HUDEP-2 (cell line): ENCODE measurements around the gene SELENBP1.
A peak's percentile ranks its signal among the peaks of the same experiment; 100 is the strongest.
"Not testable (repeated sequence)": the region's sequence is repeated elsewhere in the genome, so short reads cannot be mapped to it uniquely, and the experiment has no call there.

Experiments
- DNase-seq, 76 experiments: peaks; one replicate each; lab custom pipeline; 2025; ENCODE audit not compliant: unreplicated experiment in 76 of 76; lab: John Stamatoyannopoulos, UW

SELENBP1 gene

DNA sequence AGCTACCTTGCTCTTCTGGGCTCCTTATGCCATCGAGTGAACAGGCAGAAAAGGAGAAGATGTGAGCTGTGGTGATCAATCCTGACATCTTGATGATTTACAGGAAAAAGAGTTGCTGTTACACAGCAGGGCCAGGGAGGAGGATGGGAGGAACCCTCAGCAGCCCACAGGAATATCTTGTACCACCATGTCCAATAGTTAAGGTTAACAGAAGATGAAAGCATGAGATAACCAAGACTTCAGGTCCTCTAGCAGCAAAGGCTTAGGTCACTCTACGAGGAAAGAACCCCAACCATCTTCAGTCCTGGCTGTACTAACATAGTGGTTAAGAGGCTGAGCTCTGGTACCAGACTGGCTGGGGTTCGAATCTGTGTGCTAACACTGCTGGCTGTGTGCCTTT is 12.1 kb upstream of the SELENBP1 start:
- DNase-seq = peak in 12 of 76 experiments; percentile 7 to 39 (median 22)

DNA sequence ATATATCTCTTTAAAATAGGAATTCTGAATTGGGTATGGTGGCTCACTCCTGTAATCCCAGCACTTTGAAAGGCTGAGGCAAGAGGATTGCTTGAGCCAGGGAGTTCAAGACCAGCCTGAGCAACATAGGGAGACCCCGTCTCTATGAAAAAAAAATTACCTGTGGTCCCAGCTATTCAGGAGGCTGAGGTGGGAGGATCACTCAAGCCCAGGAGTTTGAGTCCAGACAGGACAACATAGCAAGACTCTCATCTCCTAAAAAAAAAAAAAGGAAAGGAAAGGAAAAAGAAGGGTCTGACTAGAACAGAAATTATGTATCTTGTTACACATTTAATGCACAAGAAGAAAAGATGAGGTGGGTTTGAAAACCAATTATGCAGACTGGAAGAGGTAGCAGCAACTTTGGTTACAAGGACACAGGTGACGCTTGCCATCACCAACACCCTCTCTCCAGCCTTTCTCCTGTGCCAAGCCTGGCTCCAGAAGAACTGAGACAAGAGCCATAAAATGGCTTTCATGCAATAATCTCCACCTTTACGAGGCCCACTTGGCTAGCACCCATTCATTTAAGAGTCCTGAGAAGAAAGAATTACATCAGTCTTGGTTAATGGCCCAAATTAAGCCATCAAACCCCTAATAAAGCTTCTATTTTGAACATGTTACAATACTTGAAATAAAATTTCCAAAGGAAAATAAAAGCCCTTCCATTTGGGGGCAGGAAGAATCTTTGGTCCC is 4.8 kb upstream of the SELENBP1 start:
- no peak for DNase-seq

DNA sequence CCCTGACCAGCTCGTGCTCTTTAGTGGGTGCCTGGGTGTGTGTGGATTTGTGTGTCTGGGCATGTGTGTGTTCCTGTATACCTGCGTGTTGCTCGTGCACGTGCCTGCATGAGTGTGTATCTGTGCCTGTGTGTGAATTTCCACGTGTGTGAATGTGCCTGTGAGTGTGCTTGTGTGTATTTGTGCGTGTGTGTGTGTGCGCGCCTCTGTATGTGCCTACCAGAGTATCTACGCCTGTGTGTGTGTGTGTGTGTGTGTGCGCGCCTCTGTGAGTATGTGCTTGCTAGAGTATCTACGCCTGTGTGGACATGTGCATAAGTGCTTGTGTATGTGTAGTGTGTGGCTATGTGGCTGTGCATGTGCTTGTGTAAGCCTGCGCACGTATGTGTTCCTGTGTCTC is 691 bp upstream of the SELENBP1 start:
- DNase-seq = no peak

DNA sequence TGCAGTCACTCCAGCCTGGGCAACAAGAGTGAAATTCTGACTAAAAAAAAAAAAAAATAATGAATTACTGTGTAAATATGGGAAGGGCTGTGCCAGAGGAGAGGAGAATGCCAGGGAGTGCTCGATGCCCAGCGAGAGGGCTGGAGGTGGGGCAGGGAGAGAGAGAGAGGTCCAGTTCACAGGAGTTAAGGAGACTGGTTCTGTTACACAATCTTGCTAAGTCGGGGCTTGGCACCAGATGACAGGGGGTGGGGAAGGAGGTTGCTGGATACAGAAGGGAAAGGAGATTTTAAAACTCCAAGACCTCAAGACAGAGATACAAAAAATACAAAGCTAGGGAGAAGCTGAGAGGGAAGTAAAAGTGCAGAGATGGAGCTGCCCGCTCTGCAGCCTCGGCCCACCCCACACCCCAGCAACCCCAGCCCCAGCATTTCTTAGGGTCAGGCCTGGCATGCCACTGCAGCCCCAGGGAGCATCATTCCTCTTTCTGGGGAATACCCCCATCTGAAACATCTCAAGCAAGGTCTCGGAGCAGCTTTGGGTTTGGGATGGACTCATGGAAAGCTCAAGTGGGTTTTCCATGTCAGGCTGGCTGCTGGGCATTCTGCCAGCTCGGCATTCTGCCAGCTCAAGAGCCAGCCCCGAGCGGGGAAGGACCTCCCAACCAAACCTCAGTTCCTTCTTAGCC is 991 bp downstream of the SELENBP1 start:
- peak in 53 of 76 experiments; percentile 6 to 71 (median 37) for DNase-seq

DNA sequence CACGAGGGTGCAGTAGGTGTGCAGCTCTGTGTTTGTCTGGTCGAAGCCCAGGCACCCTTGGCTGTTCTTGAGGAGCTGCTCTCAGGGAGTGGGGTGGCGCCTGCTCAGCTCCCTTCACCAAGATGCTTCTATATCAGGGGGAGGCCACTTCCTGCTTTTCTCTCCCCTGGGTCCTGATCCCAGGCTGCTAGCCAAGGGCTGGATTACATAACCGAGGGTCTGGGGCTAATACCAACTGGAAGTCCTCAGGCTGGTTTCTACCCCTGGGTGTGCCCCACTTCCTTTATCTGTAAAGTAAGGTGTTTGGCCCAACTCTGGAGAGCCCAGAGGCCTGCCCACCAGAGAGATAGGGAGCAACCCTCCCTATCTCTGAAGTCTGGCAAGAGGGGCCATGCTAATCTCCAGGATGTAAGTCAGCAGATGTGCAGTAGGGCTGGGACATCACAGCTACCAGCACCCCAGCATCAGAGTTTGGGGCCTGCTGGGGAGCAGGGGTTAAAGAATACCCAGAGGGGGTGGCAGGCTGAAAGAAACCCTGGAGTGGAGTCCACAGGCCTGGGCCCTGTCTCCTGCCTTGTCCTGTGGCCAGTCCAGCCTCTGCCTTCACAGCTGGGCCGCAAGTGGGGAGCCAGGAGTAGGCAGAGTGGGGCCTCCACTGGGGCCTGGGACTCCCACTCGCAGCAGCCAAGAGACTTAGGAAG is 2.1 kb downstream of the SELENBP1 start:
- peak in 75 of 76 experiments; percentile 35 to 97 (median 84) for DNase-seq

DNA sequence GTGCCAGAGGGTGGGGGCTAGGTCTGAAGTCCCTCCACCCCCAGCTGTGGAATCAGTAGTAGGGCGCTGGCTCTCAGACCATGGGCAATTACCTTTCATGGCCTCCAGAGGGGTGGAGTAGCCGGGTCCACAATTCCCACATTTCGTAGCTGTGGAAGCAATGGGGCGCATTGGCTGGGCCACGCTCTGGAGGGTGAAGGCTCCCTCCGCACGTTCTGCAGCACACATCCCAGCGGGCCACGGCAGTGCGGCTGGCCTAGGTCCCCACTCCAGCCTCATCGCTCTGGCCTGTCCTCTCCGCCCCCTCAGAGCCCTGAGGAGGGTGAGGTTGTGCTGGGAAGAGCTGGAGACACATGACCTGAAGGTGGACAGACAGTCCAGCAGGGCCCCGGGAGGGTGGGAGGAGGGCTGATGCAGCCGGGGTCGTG is 2.9 kb downstream of the SELENBP1 start:
- peak in 2 of 76 experiments; percentile 43 to 47 for DNase-seq

DNA sequence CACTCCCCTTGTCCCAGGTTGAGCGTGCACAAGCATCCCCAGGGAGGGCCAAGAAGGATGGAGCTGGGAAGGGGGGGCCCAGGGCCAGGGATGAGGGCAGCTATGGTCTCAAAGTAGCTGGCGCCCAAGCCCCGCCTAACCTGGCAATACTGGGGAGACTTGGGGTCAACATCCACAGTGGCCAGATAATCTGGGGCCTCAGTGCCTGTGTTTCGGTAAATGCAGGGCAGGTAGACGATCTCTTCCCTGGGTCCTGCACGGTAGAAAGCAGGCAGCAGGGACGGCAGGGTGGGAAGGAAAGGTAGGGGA is 3.2 kb downstream of the SELENBP1 start:
- no peak for DNase-seq

DNA sequence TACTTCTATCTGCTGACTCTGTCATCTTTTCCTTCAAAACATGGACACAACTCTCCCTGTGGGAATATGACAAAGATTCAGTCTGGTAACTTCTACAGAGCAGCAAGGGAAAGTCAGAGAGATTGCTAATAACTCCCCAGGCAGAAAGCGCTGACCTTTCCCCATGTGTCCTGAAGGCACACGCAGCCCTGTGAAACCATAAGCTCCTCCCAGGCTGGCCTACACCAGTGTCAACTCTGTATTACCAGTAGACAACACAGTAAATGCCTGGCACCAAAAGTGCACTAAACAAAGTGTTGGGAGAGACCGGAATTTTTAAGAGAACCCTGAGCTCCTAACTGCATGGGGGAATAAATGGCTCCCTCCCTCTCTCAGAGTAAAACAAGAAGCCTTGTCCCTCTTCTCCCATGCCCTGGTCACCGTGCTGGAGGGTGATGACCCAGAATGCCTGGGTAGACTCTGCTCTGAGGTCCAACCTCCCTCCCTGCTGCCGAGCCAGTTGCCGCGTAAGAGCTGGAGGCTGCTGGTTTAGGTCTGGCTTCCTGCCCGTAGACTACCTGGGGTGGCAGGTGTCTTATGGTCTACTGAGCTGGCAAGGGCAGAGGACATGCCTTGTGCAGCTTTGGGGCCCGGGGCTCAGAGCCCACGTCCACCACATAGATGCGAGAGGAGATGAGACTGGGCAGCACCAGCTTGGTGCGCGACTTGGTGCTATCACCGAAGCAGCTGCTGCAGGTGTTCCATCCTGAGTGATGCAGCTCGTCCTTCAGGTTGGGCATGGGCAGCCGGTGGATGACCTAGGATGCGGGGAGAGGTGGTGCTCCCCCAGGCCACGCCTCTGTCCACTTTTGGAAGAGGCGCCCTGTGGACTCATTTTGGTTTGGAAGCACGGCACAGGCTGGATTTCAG is 3.9 kb downstream of the SELENBP1 start:
- DNase-seq = no peak

DNA sequence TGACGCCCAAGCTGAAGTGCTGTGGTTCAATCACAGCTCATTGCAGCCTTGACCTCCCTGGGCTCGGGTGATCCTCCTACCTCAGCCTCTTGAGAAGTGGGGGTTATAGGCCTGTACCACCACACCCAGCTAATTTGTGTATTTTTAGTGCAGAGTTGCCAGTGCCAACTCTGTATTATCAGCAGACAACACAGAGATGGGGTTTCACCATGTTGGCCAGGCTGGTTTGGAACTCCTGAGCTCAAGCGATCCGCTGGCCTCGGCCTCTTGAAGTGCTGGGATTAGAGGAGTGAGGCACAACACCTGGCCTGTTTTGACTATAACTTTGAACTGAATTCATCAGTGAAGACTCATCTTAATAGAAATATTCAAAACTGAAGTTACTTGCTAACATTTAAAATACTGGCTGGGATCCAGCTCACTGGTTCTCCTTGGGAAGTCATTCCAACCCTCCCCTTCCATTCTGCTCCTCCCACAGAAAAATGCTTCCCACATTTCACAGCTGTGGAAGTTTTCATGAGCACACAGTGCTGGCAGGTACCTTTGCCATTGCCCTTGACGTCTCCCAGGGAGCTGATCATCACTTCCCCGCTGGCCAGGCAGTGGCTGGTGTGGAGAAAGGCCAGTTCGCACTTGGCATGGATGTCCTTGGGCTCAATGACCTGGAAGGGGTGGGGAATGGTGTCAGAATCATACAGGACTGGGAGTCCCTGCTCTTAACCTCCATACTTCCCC is 4.7 kb downstream of the SELENBP1 start:
- peak in 38 of 76 experiments; percentile 5 to 63 (median 24) for DNase-seq

DNA sequence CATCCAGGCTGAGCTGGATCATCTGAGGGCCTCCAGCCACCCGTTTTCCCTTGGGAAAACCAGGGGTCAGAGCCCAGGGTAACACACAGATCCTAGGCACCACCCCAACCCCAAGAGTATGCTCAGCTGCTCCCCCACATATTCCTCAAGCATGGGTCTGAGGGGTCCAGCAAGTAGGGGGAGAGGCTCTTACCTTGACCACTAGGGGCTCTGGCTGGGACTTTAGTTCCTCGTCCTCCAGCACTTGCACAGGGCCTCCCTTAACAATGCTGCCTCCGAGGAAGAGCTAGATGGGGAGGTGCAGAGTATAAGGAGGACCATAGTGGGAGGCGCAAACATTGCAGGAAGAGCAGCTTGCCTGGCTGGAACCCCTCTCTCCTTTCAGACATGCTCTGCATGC is 7.5 kb downstream of the SELENBP1 start:
- no peak for DNase-seq

DNA sequence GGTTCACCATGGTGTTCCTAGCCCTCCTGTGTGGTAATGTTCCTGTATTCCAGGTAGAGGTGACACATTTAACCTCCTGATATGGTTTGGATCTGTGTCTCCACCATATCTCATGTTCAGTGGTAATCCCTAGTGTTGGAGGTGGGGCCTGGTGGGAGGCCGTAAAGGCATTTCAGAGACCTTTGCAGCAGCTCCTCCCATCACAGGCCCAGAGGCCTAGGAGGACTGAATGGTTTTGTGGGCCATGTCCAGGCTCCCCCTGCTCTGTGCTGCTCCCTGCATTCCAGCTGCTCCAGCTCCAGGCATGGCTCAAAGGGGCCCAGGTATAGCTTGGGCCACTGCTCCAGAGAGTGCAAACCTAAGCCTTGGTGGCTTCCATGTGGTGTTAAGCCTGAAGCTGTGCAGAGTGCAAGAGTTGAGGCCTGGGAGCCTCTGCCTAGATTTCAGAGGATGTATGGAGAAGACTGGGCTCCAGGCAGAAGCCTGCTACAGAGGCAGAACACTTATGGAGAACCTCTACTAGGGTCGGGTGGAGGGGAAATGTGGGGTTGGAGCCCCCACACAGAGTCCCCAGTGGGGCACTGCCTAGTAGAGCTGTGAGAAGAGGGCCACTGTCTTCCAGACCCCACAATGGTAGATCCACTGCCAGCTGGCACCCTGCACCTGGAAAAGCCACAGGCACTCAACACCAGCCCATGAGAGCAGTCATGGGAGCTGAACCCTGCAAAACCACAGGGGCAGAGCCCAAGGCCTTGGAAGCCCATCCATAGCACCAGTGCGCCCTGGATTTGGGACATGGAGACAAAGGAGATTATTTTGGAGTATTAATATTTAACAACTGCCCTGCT is 10.0 kb downstream of the SELENBP1 start:
- no peak for DNase-seq

DNA sequence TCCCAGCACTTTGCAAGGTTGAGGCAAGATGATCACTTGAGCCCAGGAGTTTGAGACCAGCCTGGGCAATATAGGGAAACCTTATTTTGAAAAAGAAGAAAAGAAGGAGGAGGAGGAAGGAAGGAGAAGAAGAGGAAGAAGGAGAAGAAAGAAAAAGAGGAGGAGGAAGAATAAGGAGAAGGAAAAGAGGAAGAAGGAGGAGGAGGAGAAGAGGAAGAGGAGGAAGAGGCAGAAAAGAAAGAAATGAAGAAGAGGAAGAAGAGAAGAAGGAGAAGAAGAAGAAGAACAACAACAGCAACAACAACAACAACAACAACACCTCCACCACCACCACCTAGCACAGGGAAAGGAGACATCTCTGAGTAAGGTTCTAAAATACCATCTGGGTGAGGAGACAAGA is 10.6 kb downstream of the SELENBP1 start:
- DNase-seq = no peak

DNA sequence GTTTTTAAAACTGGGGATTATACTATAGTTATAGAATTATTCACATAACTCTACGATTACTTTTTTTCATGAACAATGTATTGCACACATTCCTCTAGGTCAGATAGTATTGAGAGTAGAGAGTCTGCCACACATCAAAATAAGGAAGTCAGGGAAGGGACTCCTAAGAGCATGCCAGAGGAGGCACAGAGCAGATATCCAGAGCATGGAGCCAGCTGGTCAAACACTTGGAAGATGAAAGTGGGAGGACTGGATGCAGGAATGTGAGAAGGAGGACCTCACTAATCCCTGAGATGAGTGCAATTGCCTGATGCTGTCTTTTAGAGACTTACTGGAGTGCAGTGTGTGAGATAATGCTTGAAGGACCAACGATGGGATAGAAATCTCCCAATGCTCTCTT is 15.8 kb downstream of the SELENBP1 start:
- no peak for DNase-seq

DNA sequence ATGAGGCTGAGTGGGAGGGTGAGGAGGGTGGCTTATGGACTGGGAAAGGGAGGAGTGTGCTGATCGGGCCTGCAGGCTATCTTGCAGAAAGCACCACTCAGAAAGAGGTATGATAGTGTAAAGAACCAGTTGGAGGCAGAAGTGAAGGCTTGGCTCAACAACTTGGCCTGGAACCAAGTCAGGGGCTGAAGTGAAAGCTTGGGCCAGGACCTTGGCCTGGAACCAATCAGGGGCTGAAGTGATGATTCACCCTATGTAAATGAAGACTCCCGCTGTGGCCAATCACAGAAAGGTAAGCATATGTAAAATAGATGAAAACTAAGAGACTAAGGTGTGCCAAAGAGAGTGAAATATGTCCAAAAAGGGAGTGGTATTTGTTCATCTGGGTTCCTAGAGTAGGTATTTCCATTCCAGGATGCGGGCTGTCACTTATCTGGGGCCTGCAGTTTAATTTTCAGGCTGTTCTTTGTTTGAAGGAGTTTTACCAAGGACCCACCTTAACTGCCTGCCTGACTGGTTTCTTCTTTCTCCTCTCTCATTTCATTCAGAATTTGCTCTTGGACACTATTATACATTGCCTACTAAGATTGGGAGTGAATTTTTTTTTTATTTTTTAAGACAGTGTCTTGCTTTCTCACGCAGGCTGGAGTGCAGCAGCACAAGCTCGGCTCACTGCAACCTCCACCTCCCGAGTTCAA is 20.3 kb downstream of the SELENBP1 start:
- peak in 34 of 76 experiments; percentile 6 to 70 (median 28) for DNase-seq

DNA sequence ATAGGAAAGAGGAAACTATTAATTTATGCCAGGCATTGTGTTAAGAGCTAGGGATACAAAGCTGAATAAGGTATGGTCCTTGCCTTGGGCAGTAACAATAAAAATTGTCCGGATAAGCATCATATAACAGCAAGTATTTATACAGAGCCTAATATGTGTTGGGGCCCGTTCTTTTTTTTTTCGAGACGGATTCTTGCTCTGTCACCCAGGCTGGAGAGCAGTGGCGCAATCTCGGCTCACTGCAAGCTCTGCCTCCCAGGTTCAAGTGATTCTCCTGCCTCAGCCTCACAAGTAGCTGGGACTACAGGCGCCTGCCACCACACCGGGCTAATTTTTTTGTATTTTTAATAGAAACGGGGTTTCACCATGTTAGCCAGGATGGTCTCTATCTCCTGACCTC is 22.2 kb downstream of the SELENBP1 start:
- DNase-seq = not testable (repeated sequence)

DNA sequence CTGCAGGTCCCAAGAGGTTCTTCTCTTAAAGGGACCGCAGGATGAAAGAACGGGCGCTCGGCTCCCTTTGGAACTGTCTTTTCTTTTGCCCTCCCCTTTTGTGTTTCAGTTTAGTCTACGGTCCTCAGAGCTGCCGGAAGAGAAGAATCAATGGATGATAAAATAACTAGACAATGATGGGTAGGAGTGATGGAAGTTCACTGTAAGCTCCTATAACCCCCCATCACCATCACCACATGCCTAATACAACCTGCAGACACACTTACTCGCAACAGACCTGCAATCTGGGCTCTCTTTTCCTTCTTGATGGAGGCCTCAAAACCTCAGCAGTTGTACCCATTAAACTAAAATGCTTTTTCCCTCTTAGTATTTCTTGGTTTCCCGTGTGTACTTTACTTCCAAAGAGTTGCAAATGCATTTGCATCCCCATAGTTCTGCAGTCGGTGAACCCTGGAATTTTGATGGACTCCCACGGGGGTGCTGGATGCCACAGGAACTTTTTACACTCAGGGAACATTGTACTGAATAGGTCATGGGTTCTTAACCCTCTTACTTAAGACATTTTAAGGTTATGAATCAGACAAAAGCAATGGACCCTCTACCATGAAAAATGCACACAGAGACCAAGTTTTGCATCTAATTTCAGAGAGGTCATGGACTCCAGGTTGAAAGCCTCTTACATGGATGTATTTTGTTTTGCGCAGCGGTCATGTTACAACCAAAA is 24.8 kb downstream of the SELENBP1 start:
- no peak for DNase-seq

DNA sequence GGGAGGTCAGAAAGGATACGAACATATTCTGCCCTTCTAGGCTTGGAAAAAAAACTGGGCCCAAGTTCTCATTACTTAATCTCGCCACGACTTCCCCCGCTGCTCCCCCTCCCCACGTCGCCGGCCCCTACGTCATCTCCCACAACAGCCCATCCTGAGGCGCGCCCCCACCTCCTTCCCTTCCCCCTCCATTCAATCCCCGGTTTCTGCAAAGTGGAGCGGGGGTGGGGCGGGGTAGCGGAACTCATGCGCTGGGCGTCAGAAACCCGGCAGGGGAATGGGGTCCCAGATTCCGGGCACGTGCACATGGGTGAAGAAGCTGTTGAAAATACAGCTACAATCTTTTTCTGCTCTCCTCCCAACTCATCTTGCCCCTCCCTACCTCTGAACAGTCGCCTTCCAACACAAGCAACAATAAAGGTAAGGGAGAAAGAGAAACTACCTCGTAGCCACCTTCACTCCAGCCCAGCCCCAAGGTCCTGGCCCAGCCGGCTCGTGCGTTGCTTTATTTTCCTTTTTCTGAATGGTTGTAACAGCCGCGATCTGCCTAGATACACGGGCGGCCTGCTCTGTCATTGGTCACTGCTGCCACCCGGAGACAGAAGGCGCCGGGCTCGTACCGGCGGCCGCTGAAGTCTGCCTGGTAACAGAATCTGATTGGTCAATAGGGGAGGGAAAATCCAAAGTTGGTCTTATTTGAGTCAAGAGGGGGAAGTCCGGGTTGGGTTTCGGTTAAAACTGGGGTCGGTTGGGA is 25.6 kb downstream of the SELENBP1 start, which contains the start of gene RFX5:
TSS of gene RFX5 (minus strand) at position 484 of the 754 bp plus-strand sequence. CDS start 932 bp downstream, outside the sequence.
- DNase-seq = peak in 75 of 76 experiments; percentile 56 to 97 (median 92)
